ENCODE data around the gene GPA33. TPM values are rescaled to one million over a fixed set of nuclear protein-coding genes. Genes with fewer than 3 reads are reported as not detected.
"Not testable (repeated sequence)": the region's sequence is repeated elsewhere in the genome, so short reads cannot be mapped to it uniquely, and the experiment has no call there.

GPA33 gene
- total RNA-seq, 1 donor from 2014 or later = 0.72 TPM

DNA sequence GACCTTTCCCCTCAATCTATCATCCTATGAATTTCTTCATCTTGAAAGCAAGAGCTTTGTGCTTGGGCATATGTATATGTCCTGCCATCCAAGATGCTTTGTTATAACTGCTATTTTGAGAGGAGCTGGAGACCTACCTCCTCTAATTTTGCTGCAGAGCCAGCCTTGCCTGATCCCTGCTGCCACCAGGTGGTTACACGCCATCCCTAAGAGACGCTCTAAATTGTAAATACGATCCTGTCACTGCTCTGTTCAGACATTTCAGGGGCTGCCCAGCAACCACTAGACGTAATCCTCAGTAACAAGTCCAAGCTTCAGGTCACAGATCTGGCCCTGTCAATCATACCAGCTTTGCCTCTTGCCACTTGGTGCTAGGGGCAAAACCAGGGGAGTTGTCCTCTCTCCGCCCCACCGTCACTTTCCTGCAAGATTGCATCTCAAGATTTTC, 32.9 kb downstream of the GPA33 start:
- DNase-seq (ENCODE audit: low spot score) = peak; percentile 50

DNA sequence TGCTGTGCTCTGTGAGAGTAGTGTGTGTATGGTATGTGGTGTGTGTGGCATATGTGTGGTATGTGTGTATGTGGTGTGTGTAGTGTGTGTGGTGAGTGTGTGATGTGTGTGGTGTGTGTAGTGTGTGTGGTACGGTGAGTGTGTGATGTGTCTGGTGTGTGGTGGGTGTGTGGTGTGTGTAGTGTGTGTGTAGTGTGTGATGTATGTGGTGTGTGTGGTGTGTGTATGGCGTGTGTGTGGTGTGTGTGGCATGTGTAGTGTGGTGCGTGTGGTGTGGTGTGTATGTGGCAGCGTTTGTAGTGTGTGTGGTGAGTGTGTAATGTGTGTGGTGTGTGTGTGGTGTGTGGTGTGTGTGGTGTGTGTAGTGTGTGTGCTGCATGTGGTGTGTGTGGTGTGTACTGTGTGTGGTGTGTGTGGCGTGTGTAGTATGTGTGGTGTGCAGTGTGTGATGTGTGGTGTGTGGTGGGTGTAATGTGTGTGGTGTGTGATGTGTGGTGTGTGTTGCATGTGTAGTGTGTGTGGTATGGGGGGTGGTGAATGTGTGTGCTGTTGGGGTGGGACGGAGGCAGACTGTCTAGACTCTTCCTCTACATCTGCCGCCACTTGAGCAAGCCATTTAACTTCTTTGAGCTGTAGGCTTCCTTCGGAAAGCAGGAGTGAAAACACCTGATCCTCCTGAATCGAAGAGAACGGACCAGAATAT, 33.5 kb downstream of the GPA33 start:
- no peak for DNase-seq (ENCODE audit: low spot score)

DNA sequence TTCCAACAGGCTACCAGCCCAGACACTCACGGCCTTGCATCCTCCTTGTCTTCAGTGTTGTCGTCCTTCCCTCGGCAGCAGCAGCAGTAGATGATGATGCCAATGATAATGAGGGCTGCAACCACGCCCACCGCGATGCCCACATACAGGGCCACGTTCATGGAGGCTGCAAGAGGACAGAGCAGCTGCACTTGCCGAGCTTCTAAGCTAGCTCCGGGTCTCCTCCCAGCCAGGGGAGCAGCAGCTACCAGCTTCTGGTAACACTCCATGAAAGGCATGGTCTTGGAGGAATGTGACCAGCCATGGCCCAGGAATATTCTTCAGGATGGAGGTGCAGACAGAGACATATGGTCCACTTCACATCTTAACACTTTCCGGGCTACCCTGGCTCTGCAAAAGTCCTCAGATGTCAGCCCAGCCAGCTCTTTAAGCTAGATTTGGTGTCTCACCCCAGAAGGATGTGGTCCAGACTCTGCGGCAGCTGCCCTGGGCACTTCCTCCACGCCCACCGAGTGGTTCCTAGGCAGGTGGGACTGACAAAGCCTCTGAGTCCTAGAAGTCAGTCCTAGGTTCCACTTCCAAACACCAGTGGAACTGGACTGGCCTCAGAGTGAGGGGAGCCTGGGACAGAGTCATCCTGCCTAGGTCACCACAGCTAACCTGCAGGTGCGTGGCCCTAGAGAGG, 35.1 kb downstream of the GPA33 start:
- DNase-seq (ENCODE audit: low spot score) = no peak

DNA sequence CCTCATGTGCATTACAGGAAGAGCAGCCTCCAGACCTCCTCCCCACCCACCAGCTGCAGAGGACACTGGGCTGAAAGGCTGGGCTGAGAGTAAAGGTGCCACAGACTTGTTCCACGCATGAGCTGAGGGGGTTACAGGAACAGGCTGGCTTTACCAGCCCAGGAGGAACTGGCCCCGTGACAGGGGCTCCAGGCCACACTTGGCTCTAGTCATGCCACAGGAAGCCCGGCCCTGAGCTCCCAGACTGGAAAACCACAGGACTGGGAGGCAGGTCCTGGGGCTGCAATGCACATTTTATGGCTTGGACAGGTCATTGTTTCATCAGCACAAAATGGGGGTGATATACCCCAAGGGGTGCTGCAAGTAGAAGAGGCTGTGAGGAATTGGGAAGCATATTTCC, 35.6 kb downstream of the GPA33 start:
- no peak for DNase-seq (ENCODE audit: low spot score)

DNA sequence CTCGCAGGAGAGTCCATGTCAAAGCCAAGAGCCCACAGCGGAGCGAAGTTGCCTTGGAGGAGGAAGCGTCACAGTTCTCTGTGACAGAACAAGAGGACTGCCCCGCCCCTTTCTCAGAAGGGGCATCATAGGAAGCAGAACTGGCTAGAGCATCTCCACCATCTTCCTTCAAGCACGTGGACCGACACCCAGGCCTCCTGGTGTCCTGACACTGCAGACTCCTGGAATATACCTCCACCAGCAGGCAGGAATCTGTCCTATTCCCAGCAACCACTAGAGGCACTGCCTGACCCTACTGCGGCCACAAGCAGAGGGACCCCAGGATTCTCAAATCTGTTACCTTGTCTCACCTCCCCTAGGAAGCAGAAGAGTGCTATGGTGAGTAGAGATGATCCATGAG, 37.8 kb downstream of the GPA33 start:
- DNase-seq (ENCODE audit: low spot score) = no peak

DNA sequence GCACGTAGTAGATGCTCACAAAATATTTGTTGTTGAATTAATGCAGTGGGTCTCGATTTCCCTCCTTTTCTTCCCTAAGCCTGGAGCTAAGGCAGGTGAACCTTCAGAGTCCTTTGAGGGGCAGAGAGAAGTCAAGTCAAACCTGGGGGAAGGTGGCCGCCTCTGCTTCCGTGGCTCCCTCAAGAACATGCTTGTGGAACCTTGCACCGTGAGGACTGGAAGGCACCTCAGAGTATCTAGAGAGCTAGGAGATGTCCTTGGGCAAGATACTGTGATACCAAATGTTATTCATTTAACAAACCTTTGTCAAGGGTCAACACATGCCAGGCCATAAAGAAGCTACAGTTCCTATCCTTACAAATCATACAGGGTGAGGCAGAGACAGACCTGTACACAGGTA, 38.3 kb downstream of the GPA33 start:
- no peak for DNase-seq (ENCODE audit: low spot score)

DNA sequence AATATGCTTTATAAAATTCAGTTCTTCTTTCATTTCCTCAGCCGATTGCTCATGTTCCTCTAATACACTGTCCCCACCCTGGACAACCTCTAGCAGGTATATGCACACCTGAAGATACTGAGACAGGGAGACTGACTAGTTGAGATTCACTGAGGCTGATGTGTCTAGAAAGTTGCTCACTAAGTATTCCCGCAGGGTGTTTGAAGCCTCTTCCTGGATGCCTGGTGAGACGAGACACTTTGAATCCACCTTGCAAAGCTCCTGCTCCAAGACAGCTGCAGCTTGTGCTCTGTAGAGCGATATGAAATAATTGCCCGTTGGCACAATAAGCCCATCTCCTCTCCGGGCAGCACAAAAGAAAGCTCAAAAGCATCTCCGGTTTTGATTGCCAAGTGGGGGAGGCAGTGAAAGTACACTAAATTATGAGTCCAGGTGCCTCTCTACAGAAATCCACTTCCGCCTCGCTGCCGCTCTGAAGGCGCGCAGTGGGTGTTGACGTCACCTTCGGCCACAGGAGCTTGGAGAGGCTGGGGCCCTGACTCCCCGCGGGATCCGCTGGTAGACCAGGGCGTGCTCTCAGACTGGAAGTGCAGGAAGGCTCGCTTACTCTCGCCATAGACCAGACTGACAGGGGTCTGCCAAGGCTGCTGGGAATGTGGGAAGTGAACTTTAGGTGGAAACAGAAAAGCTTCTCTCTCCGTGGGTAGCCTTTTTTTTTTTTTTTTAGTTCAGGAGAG, 46.3 kb downstream of the GPA33 start:
- DNase-seq (ENCODE audit: low spot score) = peak; percentile 82

DNA sequence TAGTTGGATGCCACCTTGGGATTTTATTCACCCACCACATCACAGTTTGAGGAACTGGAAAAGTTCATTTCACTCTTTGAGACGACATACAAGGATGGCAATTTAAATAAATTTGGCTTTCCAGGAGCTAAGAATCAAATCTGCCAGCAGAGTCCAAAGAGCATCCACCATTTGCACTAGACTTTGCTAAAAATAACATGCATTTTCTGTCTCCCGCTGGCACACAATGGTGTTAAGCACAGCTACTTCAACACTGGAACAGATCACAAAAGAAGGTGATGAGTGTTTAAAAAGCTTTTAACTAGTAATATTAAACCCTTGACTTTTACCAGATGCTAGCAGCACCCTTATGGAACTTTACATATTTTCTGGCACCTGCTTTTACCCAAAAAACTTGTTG, 56.5 kb downstream of the GPA33 start:
- no peak for DNase-seq (ENCODE audit: low spot score)

DNA sequence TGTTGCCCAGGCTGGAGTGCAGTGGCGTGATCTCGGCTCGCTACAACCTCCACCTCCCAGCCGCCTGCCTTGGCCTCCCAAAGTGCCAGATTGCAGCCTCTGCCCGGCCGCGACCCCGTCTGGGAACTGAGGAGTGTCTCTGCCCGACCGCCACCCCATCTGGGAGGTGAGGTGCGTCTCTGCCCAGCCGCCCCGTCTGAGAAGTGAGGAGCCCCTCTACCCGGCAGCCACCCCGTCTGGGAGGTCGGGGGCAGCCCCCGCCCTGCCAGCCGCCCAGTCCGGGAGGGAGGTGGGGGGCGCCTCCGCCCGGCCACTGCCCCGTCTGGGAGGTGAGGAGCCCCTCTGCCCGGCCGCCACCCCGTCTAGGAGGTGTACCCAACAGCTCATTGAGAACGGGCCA, 60.6 kb downstream of the GPA33 start:
- DNase-seq (ENCODE audit: low spot score) = not testable (repeated sequence)

DNA sequence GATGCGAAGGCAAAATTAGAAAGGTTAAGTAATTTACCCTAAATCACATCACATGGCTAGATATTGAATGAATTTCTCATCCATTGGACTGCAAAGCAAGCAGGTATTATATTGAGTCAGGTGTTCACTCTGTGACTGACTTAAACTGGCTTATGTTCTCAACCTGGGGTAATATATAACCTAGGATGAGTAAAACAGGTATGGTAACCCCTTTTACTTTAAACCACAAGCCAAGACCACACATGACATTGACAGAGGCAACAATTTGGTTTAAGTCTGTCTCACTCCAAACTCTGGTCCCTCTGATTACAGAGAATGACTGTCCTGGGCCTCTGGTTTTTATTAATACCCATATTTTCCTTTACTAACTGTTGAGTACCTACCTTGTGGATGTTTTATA, 67.8 kb downstream of the GPA33 start:
- DNase-seq (ENCODE audit: low spot score) = no peak

DNA sequence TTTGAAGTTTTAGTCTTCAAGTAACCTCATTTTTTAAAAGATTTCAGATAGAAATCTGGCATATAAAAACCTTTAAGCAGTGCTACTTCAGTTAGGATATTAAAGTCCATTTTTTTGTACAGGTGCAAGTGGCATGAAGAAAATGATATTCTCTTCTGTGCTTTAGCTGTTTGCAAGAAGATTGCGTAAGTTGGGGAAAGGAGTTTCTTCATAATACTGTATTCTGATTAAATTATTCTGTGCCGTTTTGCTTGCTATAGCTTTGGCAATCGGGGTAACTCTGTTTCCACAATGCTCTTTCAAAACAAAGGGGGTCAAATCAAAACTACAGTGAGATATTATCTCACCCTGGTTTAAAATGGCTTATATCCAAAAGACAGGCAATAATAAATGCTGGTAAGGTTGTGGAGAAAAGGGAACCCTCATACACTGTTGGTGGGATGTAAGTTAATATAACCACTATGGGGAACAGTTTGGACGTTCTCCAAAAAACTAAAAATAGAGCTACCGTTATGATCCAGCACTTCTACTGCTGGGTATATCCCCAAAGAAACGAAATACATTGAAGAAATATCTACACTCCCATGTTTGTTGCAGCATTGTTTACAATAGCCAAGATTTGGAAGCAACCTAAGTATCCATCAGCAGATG, 74.0 kb downstream of the GPA33 start:
- no peak for DNase-seq (ENCODE audit: low spot score)

DNA sequence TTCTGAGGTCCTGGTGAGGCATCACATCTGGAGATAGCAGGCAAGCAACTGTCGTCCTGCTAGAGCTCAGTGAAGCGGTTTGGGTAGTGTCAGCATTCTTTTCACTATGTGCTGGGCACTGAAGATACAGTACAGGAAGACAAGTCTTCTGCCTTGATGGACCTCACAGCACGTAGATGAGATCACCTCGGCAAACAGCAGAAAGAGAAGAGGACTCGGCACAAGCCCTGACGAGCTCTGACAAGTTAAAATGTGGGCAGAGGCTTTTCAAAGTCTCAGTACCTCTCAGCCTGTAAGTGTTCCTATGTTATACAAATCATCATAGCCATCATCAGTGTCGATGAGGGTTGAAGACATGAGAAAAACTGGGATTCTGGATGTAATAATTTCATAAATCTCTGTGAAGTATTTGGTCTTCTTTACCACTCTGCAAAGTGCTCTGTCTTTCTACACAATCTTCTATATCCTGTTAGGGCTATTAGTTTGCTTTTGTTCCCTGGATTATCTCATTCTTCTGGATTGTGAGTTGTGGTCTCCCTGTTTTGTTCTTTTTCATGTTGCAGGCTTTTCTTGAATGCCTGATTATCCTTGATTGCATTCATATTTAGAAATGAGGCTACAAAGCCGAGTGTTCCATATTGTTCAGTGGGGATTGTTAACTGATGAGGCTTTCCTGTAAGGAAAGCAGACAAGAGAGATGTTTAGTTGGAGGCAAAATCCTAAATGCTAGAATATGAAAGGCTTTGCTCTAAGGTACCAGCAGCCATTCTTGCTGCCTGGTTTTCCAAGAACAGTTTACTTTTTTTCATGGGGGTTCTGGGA, 76.9 kb downstream of the GPA33 start:
- DNase-seq (ENCODE audit: low spot score) = no peak

DNA sequence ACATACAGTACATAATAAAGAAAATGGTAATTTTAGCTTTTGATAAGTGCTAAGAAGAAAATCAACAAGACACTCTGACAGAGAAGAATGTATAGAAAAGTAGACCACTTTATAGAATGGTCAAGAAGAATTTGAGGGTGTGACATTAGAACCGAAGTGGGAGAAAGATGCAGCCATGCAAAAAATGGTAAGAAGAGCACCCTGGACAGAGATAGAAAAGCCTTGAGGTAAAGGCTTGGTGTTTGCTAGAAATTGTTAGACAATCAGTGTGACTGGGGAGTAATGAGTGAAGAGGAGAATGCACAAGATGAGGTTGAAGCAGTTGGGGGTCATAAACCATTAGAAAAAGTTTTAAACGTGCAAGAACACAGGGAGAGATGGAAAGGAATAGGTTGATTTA, 77.6 kb downstream of the GPA33 start:
- no peak for DNase-seq (ENCODE audit: low spot score)

DNA sequence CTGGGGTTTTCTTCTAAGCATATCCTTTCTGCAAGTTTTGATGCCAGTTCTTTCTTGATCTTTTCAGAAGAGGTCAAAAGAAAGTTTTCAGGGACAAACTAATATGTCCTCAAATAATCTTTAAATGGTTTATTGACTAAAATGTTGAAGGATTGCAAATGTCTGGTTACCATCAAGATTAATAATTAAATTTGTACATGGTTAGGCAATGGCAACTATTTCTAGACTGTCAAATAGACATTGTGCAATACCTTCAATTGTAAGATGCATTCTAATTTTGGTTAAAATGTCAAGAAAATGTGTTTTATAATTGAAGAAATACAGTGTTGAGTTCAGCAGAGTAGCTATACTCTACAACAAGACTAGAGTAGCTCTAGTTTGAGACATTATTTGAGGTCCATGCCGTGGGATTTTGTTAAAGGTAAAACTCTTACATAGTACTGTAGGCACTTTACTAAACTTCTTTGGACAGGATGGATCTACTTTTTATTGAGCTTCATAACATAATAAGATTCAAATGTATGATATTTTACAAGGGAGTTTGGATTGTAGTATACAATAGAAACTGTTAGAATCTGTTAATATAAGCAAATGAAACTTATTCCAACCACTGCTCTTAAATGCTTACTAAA, 78.5 kb downstream of the GPA33 start:
- no peak for DNase-seq (ENCODE audit: low spot score)

DNA sequence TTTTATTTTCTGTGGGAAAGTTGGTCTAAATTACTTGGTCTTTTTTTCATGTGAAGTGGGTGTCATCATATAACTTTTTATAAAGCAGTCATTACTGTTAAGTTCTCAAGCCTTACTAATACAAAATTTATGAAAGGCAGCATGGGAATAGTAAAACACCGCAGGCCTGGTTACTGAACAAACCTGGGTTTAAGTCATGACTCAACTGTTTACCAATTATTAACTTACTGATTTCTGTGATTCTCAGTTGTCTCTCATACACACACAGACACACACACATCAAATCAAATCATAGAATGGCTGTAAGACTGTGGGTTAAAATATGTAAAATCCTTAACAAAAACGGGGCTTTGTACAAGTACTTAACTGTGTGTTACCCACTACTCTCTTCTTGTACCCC, 86.5 kb downstream of the GPA33 start:
- DNase-seq (ENCODE audit: low spot score) = no peak

Other genes starting within 250 kb of the GPA33 start
- gene TADA1, start 214.1 kb downstream of the GPA33 start, total RNA-seq (ENCODE audit: insufficient read depth, low replicate concordance) = 16.1 TPM
- gene ILDR2, start 114.8 kb downstream of the GPA33 start, total RNA-seq (ENCODE audit: insufficient read depth, low replicate concordance) = 4.1 TPM
- gene MAEL, start 101.1 kb downstream of the GPA33 start, total RNA-seq (ENCODE audit: insufficient read depth, low replicate concordance) = 7.9 TPM
- gene STYXL2, start 3.7 kb upstream of the GPA33 start, total RNA-seq (ENCODE audit: insufficient read depth, low replicate concordance) = 2.9 TPM
- 11.3 TPM for gene POU2F1, start 130.5 kb upstream of the GPA33 start, total RNA-seq (ENCODE audit: insufficient read depth, low replicate concordance)

All from umbilical cord (tissue), 2 donors.